HUDEP-2 (cell line): ENCODE results near the gene DEPP1.

ENCODE experiments used
- DNase-seq, 76 experiments: peaks; one replicate each; lab custom pipeline; 2025; ENCODE audit not compliant: unreplicated experiment in 76 of 76; lab: John Stamatoyannopoulos, UW

Gene DEPP1

DNA sequence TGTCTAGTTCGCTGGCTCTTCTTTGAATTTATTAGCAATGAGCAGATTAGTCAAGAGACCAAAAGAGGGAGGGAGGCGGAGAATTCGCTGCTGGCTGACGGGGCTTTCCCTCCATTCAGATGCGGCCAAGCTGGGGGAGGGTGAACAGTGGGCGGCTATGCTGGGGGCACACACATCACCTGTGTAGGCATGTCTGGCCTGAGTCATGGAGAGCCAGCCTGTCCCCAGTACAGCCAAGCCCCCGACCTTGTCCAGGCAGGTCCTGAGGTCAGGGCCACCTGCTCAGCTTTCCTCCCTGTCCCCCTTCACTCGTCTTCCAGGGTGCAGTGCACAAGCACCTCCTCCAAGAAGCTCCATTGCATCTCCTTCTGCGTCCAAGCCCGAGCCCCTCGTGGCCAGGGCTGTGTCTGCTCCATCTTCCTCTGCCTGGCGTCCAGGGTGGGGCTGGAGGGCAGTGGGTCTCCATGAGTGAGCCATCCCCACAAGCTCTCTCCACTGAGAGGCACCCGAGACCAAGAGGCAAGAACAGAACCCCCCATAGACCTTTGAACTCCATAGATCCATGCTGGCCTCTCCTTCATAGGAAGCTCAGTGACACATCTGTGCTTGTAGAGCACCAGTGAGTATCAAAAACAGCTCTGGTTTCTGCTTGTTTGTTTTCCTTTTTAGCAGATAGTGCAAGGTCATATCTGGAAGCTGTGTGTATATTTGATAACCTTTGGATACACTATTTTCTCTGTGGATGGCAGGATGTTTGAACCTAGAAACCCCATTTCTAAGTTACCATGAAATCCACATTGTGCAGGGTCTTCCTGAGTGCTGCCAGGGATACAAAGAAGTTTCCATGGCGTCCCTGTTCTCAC lies 1.9 kb upstream of the DEPP1 start:
- DNase-seq = no peak

DNA sequence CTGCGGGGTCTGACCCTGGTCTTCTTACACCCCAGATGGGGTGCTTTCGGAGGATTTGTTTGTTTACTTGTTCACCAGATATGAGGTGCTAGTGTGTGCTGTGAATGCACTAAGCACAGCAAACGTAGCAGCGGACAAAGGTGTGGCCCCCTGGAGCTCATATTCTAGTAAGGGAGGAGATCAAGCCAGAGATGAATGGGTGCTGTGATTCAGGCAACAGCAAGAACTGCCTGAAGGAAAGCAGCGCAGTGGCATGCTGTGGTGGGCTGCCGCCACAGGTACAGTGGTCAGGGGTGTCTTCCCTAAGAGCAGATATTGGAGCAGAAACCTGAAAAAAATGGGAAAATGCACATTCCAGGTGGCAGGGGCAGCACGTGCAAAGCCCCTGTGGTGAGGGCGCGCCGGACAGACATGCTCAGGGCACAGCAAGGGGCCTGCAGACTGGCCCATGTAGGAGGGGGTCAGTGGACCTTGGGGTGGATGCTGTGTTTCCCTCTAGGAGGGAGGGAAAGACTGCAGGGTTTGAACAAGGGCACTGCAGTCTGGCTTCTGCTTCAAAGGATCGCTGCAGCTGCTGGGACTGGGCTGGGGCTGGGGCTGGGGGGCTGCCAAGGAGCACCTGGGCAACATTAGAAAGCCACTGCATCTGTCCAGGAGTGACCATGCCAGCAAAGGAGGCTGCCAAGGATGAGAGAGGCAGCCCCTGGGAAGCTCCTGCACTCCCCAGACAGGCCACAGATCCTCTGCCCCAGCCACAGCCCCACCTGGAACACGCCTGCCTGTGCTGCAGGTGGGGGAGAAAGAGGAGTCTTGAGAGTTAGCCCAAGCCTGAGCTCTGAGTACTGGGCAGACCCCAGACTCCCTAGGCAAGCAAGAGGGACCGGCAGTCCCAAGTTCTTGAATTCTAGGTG lies 927 bp upstream of the DEPP1 start:
- DNase-seq = no peak

- DNase-seq = no peak
Measured at GRCh38 chr10:44978213-44978569, 418 bp downstream of the DEPP1 start.

DNA sequence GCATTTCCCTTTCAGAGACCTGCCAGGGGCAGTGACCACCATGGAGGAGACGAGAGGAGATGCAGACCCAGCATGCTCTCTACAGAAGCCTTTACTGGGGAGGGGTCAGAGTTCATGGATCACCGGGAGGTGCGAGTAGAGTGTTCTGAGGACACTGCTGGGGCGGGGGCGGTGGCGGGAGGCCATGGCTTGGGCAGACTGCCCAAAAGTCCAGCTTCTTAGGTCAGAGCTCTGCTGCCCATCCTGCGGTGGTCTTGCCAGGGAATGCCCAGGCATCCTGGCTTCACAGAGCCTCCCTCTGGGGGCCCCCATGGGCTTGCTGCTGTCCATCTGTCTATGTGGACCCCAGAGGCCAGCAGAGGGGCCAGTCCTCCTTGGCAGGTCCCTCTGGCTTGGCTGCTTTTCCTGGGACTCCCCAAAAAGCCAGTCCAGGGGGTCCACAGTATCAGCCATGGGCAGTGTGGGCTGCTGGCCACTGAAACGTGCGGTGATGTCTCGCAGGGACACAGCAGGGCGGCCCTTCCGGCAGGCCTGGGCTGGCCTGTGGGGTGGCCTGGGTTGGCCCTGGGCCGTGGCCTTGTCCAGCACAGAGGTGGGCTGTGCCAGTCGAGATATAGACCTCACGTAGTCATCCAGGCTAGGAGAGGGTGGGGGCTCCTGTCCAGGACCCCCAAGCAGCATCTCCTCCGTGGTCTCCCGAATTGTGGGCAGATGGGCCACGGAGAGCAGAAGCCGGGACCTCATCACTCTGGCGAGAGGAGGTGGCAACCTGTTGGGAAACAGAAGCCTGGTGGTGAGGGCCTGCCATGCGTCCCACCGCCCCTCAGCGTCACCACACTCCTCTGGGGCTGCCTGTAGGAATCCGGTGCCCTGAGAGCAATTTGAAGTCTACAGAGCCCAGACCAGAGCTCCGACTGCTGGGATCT lies 1.1 kb downstream of the DEPP1 start:
- DNase-seq = no peak

DNA sequence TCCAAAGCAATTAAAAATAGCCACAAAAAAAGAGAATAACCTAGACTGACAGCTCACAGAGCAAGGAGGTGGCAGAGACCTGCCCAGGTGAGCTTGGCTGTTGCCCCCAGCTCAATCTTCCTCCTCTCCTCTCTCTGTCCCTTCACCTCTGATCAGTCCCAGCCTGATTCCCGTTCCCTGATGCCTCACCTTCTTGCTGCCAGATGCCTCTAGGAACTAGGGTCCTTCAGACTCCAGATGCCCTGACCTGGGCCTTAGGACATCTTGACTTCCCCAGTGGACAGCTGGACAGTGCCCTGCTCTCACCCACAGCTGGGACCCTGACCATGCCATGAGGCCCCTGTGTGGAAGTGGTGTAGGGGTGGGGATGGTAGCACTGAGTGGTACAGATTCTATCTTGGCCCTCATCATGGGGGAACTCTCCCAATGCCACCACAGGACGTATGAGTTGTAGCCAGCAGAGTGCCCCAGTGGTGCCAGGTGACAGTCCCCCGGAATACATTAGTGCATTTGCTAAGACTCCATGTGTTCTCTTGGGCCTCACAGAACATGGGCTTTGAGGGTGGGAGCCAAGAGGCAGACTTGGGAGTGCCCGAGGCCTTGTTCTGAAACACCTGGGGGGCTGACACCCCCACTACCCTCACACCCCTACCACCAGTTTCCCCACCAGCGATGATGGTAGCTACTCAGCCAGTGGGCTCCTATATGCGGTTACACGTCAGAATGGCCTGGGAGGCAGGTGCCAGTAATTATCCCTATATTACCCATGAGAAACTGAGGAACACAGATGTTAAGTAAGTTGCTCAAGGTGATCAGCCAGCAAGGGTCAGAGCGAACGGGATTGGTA lies 2.0 kb downstream of the DEPP1 start:
- DNase-seq = no peak

DNA sequence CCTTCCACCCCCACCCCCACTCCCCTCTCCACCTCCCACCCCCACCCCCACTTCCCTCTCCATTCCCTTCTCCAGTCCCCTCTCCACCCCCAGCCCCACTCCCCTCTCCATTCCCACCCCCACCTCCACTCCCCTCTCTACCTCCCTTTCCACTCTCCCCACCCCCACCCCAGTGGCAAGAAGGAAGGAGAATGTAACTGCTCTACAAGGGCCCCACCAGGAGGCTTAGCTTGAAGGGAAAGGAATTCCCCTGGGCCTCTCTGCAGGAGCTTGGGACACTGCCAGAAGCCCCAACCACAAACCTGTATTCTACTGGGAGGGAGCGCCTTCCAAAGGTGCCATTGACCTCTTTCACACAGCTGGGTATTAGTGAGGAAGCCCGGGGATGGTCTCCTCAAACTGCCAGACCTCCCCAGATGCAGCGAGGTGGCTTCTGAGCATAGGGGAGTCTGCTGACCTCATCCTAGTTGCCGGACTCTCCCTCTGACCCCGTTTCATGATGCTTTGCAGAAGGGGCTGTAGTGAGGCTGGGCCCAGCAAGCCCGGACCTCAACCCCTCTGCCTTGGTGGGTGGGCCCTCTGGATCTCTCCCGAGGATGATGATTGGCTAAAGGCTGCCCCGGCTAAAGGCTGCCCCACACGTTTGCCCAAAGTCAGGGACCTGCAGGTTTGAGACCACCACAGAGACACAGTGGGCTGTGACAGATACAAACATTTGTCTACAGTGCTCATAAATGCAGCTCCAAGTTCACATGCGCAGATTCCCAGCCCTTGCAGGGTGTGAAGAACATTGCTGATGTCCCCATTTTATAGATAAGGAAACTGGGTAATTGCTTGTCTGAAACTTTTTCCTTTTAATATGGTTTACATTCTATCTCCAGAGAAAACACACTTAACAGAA lies 2.9 kb downstream of the DEPP1 start:
- DNase-seq = no peak

- peak in 25 of 76 experiments; percentile 1 to 34 (median 18) for DNase-seq
Measured at GRCh38 chr10:44974628-44975430, 3.8 kb downstream of the DEPP1 start.

DNA sequence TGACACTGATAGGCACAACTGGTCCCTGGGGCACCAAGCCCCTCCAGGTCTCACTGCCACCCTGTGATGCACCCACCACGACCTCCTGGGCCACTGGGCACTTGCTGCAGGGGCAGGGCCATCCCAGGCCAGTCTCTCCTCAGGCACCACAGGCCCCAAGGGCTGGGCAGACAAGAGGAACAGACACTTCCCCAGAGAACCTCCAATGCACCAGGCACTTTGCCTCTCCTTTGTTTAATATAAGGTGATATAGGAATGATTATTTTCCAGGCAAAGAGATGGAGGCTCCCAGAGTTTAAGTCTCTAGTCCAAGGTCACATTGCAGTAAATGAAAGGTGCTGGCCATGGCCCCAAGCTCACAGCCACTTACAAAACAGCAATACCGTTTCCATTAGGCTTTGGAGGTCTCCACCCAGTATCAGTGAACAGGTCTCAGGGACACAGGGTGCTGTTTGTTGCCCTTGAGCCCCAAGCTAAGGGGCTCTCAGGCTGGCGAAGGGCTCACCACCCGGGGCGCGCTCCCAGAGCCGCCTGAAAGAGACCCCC lies 4.5 kb downstream of the DEPP1 start:
- no peak for DNase-seq

- DNase-seq = no peak
Measured at GRCh38 chr10:44973323-44974081, 5.1 kb downstream of the DEPP1 start.

DNA sequence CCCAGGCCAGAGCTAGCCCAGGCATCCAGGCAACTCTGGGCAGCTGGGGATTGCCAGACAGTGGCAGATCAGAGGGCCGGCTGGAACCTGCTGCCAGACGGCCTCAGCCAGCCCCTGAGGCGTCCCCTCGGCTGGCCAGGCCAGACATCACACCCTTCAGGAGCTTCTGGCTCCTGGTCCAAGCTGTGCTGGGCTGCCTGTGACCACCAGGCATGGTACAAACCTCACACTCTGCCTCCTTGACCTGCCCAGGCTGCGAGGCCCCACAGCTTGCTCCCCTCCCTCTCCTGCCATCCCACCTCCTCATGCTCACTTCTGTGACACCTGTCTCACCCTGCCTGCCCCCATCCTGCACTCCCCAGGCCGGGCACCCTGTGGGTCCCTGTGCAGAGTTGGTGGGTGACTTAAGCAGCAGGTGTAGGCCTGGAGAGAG lies 5.7 kb downstream of the DEPP1 start:
- no peak for DNase-seq

- no peak for DNase-seq
Measured at GRCh38 chr10:44971935-44972757, 6.5 kb downstream of the DEPP1 start.

DNA sequence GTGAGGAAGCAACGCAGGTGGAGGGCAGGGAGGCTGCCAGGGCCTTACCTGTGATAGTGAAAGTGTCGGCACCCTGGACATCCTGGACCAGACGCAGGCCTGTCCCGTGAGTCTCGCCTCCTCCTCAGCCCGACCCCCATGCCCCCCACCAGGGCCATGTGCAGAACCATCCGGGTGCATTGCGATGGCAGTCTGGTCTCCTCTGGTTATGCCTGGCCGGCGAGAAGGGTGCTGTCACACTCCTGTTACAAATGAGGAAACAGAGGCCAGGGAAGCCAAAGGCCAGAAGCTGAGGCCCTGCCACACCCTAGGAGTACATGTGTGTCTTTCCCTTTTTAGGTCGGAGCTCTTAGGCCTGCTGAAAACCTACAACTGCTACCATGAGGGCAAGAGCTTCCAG lies 7.2 kb downstream of the DEPP1 start:
- DNase-seq = no peak

DNA sequence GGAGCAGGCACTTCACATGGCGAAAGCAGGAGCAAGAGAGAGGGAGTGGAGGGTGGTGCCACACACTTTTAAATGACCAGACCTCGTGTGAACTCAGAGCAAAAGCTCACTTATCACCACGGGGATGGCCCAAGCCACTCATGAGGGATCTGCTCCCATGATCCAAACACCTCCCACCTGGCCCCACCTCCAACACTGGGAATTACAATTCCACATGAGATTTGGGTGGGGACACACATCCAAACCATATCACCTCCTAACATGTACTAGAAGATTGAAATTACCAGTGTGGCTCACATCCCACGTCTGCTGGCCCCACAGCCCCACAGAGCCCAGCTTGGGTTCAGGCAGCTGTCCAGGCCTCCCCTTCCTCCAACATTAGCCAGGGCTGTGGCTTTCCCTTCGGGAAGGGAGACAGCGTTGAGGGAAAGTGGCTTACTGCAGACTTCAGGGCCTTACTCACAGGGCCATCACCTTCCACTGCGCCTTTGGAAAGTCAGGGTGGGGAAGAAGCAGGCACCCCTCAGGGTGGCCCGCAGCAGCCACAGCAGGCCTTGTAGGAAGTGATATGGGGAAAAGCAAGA lies 7.7 kb downstream of the DEPP1 start:
- no peak for DNase-seq

- DNase-seq = no peak
Measured at GRCh38 chr10:44969854-44970253, 8.8 kb downstream of the DEPP1 start.

DNA sequence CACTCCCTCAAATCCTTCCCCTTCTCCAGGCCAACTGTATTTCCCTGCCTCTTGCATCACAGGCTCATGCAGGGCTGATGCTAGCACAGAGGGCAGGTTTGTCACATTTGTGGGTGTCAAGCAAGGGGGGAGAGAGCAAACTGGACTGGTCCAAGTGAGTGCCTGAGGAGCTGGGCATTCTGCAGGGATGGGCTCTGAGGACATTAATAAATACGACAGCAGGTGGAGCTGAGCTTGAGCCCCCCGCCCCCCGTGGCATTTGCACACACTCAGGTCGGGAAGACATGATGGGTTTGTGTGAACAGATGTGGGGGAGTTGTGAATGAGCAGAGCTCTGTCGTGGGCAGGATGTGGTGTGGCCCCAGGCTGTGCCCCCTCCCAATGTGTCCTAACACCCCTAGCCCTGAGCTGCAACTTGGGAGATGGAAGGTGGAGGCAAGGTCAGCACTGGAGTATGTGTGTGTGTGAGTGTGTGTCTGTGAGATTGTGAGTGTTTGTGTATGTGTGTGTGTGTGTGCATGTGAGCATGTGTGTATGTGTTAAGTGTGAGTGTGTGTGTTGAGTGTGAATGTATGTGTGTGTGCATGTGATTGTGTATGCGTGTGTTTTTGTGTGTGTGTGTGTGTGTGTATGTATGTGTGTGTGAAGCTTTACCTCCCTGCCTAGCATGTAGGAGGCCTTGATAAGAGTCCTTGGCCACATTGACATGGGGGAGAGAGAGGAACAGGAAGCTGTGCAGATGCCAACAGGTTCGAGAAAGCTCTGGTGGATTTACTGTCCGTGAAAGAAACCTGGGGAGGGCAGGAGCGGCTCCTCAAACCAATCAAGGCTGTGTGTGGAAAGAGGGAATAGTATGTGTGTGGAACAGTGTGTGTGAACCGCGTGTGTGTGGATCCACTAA lies 9.9 kb downstream of the DEPP1 start:
- no peak for DNase-seq
